Cardiac muscle cell (in vitro differentiated cells and primary cell): Measurements from ENCODE around the gene CCIN. TPM values are rescaled to one million over a fixed set of nuclear protein-coding genes. Genes with fewer than 3 reads are reported as not detected.
A peak's percentile ranks its signal among the peaks of the same experiment; 100 is the strongest.

ENCODE experiments used
- DNase-seq, 2 donors: peaks; one replicate each; pipeline versions ENCODE4 v3.0.0 to v3.0.0-alpha.2; 2010 to 2017; ENCODE audit warnings: low read depth in 1 of 2, low spot score in 1 of 2
- H3K27ac ChIP-seq: fragments of 200-600 bp; sonication (generic); 2 replicates; pipeline ENCODE4 v1.5.1; 2016
- H3K27me3 ChIP-seq: fragments of 200-600 bp; sonication (generic); 2 replicates; pipeline ENCODE4 v1.6.0; 2016; ENCODE audit warnings: control low read depth
- H3K36me3 ChIP-seq: fragments of 200-600 bp; sonication (generic); 2 replicates; pipeline ENCODE4 v1.5.1; 2016; ENCODE audit warnings: control low read depth
- H3K4me1 ChIP-seq: fragments of 200-600 bp; sonication (generic); 2 replicates; pipeline ENCODE4 v1.8.1; 2017; ENCODE audit warnings: low read depth, mild to moderate bottlenecking, mixed run types
- H3K4me3 ChIP-seq: fragments of 200-600 bp; sonication (generic); 2 replicates; pipeline ENCODE4 v1.5.1; 2016; ENCODE audit warnings: mild to moderate bottlenecking
- H3K9me3 ChIP-seq: fragments of 200-600 bp; sonication (generic); 2 replicates; pipeline ENCODE4 v1.5.1; 2017; ENCODE audit warnings: low read depth, mild to moderate bottlenecking, control low read depth
- polyA plus RNA-seq: library from polyadenylated mRNA; unstranded; fragments of >200 nt; fragmentation: Nextera tagmentation; extraction: Ambion mirVana; gene quantifications from 2 replicates; pipeline ENCODE4 v1.2.1, GENCODE V29; 2016
- total RNA-seq: library from RNA; depleted of rRNA; stranded (reverse); fragments of >200 nt; gene quantifications from 2 replicates; pipeline ENCODE4 v1.2.3, GENCODE V29; 2016
- TF ChIP-seq, protein P1 (sequence below): IDR thresholded peaks from 2 replicates; pipeline ENCODE4 v1.5.1; 2012; ENCODE audit warnings: low read depth, mild to moderate bottlenecking, low read length

Gene CCIN
- total and polyA plus RNA-seq, 2 experiments from 2014 or later: 0.39 TPM; not detected in 1

DNA sequence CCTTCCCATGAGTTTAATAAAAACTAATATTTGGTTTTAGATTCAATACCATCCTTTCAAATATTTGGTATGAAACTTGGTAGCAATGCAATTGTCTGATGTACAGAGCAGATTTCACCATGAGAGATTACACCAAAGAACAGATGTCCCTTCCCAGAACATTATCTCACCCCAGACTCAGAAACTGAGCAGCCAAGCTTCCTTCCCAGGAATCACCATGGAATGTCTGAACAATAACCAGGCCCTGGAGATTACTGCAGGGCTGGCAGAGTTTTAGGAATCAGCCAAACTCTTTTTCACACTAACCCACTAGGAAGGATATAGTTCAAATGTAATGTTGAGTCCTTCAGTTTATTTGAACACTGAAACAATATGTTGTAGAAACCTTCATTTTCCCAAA is 45.4 kb downstream of the CCIN start:
- TF ChIP-seq, protein P1, sequence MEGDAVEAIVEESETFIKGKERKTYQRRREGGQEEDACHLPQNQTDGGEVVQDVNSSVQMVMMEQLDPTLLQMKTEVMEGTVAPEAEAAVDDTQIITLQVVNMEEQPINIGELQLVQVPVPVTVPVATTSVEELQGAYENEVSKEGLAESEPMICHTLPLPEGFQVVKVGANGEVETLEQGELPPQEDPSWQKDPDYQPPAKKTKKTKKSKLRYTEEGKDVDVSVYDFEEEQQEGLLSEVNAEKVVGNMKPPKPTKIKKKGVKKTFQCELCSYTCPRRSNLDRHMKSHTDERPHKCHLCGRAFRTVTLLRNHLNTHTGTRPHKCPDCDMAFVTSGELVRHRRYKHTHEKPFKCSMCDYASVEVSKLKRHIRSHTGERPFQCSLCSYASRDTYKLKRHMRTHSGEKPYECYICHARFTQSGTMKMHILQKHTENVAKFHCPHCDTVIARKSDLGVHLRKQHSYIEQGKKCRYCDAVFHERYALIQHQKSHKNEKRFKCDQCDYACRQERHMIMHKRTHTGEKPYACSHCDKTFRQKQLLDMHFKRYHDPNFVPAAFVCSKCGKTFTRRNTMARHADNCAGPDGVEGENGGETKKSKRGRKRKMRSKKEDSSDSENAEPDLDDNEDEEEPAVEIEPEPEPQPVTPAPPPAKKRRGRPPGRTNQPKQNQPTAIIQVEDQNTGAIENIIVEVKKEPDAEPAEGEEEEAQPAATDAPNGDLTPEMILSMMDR: no peak
- DNase-seq: peak in 1 of 2 donors; percentile 74
- no peaks in the 10 kb centered on the region for H3K27me3 ChIP-seq
- H3K36me3 ChIP-seq: peaks cover 30% of the 10 kb centered on the region
- no peaks in the 10 kb centered on the region for H3K9me3 ChIP-seq
- peaks cover 3% of the 10 kb centered on the region for H3K4me1 ChIP-seq
- H3K27ac ChIP-seq: peak overlapping the region; percentile 64
- no peak overlapping the region for H3K4me3 ChIP-seq

DNA sequence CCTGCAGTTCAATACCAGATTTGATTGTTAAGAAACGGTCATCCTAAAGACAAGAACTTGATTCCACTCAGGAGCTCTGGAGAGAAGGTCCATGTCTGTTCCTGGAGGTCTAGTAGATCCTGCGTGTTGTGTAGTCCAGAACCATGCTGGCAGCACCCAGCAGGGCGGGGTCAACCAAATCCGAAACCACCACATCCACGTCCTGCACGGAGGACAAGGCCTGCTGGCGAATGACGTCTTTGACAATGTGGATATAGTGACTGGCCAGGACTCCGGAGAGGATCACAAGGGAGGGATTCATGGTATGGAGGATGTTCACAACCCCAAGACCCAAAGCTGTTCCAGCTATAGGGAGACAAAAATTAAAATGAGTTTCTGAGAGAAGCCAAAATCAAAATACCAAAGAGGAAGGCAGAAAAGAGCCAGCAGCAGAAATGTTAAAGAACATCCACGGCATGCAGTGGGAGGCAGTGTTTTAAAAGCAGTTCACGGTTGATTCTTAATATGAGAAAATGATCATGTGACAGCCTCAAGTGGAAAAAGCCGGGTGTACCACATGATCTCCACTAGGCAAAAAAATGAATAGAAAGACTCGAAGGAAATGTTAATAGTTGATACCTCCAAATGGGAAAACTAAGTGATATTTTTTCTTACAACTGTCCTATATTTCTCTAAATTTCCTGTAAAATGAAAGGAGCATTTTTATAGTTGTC is 48.2 kb downstream of the CCIN start:
- TF ChIP-seq, protein P1: no peak
- Histone ChIP-seq H3K27me3 (no peaks in the 10 kb centered on the region), H3K9me3 (no peaks in the 10 kb centered on the region), H3K36me3 (peaks cover 40% of the 10 kb centered on the region), H3K4me3 (no peak overlapping the region), H3K27ac (peak overlapping the region; percentile 1), H3K4me1 (peaks cover 3% of the 10 kb centered on the region)
- no peak for DNase-seq

DNA sequence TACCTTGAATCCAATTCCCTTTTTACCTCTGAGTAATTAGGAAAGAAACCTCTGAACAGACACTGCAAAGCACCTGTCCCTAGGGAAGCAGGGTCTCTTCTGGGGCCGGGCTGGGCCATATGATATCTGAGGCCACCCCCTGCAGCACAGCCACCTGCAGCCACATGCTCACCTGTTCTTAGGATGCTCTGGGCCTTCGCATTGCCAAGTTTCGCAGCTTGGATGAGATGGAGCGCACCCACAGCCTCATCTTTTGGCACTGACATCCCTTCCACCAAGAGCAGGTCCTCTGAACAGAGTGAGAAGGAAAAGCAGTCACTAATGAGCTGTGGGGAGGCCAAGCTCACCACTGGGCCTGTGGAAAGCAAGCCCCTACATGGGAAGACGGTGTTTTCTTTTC is 48.8 kb downstream of the CCIN start:
- Histone ChIP-seq H3K4me1 (peaks cover 3% of the 10 kb centered on the region), H3K27me3 (no peaks in the 10 kb centered on the region), H3K36me3 (peaks cover 46% of the 10 kb centered on the region), H3K4me3 (no peak overlapping the region), H3K9me3 (peaks cover 3% of the 10 kb centered on the region), H3K27ac (no peak overlapping the region)
- no peak for DNase-seq
- TF ChIP-seq, protein P1: no peak

DNA sequence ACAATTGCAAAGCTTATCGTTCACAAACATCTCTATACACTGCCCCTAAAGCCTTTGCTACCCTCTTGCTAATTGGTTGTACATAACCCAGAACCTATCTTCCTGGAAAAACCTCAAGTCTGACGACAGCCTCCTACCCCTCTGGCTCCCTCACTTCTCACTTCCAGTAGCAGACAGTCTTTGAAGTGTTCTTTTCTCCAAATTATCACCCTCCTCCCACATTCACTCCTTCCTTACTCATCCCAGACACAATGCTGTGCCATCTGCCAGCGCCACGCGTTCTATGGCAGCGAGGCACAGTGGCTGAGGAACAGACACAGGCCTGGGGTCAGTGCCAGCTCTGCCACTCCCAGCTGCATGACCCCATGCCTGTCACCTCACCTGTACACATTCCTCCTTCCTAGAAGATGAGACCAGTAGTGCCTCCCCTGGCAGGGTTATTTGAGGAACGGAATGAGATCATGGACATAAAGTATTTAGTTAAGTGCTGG is 49.3 kb downstream of the CCIN start:
- TF ChIP-seq, protein P1: no peak

More for the DNA sequence above, 49.3 kb downstream of the CCIN start:
- no peaks in the 10 kb centered on the region for H3K27me3 ChIP-seq
- no peak overlapping the region for H3K4me3 ChIP-seq
- H3K27ac ChIP-seq: peak overlapping the region; percentile 43
- peaks cover 50% of the 10 kb centered on the region for H3K36me3 ChIP-seq
- H3K4me1 ChIP-seq: peaks cover 3% of the 10 kb centered on the region
- H3K9me3 ChIP-seq: peaks cover 3% of the 10 kb centered on the region
- no peak for DNase-seq

Other genes with a start within 250 kb of the CCIN start
- not detected in 2 replicates for gene OR2S2, start 211.2 kb upstream of the CCIN start, total RNA-seq
- gene OR2S2, start 211.2 kb upstream of the CCIN start, polyA plus RNA-seq: not detected in 2 replicates
- gene RECK, start 132.5 kb upstream of the CCIN start, total RNA-seq: 6.4 and 8.5 TPM in 2 replicates
- 11.1 and 15.3 TPM in 2 replicates for gene RECK, start 132.5 kb upstream of the CCIN start, polyA plus RNA-seq
- gene GLIPR2, start 32.7 kb upstream of the CCIN start, total RNA-seq: 3.2 and 8.6 TPM in 2 replicates
- 9.2 and 15.1 TPM in 2 replicates for gene GLIPR2, start 32.7 kb upstream of the CCIN start, polyA plus RNA-seq
- gene CLTA, start 21.5 kb downstream of the CCIN start, total RNA-seq: 236 TPM in 2 replicates
- 118 and 147 TPM in 2 replicates for gene CLTA, start 21.5 kb downstream of the CCIN start, polyA plus RNA-seq
- 9.5 and 16.7 TPM in 2 replicates for gene GNE, start 89.1 kb downstream of the CCIN start, total RNA-seq
- gene GNE, start 89.1 kb downstream of the CCIN start, polyA plus RNA-seq: 3.6 and 6.1 TPM in 2 replicates
- gene RNF38, start 230.9 kb downstream of the CCIN start, total RNA-seq: 18.6 and 26.3 TPM in 2 replicates
- 20.1 and 34.5 TPM in 2 replicates for gene RNF38, start 230.9 kb downstream of the CCIN start, polyA plus RNA-seq